SW 1271 (cell line): Measurements from ENCODE around the gene GLMN.
A peak's percentile ranks its signal among the peaks of the same experiment; 100 is the strongest.
"Not testable (repeated sequence)": the region's sequence is repeated elsewhere in the genome, so short reads cannot be mapped to it uniquely, and the experiment has no call there.

ENCODE experiments used
- DNase-seq, 2 experiments: peaks; one replicate each; lab custom pipeline; 2025; lab: John Stamatoyannopoulos, UW

GLMN gene

DNA sequence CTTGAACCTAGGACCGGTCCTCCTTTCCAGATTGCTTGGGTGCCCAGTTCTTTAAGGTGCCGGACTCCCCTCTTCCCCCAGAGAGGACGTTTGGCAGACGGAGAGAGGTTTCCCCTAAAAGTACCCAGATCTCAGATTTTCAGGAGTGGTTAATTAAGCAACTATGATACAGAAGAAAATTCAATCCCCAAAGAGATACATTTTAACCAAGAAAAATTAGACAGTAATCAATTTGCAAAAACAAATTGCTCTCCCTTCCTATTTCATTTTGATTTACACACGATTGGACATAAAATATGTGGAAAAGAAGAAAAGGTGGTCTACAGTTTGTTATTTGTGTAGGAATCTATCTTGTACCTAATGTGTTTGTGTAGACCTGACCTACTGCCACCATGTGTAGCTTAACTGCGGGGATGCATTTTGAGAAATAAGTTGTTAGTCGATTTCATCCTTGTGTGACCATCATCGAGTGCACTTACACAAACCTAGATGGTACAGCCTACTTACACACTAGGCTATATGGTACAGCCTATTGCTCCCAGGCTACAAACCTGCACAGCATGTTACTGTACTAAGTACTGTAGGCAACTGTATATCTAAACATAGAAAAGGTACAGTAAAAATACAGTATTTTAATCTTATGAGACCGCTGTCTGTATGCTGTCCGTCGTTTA is 827 bp upstream of the GLMN start:
- no peak for DNase-seq

- no peak for DNase-seq
These were observed 594 bp downstream of the GLMN start for GRCh38 chr1:92298213-92298572.

DNA sequence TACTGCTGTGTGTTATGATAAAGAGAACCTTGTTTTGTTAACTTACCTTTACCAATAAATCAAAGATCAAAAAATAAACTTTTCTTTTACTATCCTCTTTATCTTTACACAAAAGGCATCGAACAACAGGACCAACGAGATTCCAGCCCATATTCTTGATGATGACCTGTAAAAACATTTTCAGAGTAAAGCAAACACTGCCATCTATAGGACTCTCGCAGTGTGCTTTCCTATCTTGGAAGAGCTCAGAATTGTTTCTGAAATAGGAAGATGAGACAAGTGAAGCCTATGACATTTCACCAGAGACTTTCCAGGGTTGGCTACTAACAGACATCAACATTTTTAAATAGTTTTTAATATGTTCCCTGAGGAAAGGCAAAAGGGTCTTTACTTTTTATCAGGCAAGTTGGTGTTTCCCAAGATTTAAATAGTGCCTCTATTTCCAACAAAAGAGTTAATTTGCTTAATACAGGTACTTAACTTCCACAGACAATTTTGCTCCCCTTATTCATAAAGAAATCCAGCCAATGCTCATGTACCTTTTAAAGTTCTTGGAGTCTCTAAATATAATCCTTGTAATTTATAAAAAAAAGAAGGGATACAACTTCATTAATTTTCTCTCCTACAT is 7.3 kb downstream of the GLMN start:
- peak in 1 of 2 experiments; percentile 54 for DNase-seq

GRCh38 chr1:92281411-92281810 is 17.4 kb downstream of the GLMN start:
- DNase-seq = not testable (repeated sequence)

DNA sequence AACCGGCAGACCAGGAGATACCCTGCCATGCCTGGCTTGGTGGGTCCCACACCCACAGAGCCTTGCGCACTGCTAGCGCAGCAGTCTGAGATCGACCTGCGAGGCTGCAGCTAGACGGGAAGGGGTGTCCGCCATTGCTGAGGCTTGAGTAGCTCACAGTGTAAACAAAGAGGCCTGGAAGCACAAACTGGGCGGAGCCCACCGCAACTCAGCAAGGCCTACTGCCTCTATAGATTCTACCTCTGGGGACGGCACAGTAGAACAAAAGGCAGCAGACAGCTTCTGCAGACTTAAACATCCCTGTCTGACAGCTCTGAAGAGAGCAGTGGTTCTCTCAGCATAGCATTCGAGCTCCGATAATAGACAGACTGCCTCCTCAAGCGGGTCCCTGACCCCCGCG is 19.0 kb downstream of the GLMN start:
- not testable (repeated sequence) for DNase-seq

DNA sequence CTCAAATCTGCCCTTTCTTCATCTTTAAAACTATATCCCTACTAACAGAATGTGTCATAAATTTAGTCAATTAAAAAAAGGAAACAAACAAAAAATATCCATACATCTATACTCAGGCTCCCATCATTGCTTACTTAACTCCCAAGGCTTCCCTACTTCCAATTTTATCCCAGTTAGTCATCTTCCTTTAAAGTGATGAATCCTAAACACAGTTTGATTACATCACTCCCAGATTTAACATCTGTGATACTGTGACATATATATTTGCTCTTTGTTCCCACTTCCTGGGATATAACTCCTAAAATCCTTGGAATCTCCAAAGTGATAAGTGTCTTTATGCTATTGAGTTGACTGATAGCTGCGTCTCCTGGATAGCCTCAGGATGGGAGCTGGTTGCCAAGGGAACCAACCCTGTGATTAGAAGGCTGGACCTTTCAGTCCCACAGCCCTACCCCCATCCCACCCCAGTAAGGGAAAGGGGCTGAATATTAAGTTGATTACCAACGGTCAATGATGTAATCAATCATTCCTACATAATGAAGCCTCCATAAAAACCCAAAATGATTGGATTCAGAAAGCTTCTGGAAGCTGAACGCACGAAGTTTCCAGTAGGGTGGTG is 21.6 kb downstream of the GLMN start:
- DNase-seq = no peak

- DNase-seq = no peak
These were observed 22.7 kb downstream of the GLMN start for GRCh38 chr1:92276082-92276481.

DNA sequence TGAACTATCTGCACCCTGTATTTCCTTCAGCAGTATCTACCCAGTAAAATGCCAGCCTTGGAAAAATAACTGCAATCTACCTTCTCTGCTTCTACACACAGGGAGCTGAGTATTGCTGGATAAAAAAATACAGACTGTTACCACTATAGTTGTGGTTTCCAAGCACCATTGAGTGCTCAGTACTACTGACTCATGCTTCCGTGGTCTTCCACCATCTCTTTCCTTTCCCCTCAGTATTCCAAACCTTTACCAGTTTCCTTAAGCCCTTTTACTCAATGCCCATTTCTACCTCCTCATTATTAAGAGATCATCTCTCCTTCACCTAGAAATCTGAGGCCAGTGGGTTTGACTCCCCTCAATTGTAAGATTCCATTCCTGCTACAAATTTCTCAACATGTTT is 23.8 kb downstream of the GLMN start:
- DNase-seq = no peak

GRCh38 chr1:92273039-92273438 is 25.7 kb downstream of the GLMN start:
- no peak for DNase-seq

DNA sequence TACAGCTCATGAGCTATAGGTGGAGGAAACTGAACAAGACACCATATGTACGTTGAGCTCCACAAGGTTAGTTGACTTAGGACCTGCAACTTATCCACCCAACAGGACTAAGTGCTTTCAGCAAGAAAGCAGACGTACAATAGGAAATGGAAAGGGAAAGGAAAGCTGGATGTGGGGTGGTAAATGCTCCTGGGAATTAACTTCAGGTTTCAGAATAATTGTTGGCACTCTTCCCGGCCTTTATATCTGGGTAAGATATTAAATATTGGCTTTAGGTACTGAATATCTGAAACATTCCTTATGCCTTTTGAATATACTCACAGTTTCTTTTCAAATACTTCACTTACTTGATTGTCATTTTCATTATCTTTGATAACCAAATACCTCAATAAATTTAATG is 36.3 kb downstream of the GLMN start:
- DNase-seq = no peak

GRCh38 chr1:92259350-92259749 is 39.4 kb downstream of the GLMN start:
- DNase-seq = no peak

DNA sequence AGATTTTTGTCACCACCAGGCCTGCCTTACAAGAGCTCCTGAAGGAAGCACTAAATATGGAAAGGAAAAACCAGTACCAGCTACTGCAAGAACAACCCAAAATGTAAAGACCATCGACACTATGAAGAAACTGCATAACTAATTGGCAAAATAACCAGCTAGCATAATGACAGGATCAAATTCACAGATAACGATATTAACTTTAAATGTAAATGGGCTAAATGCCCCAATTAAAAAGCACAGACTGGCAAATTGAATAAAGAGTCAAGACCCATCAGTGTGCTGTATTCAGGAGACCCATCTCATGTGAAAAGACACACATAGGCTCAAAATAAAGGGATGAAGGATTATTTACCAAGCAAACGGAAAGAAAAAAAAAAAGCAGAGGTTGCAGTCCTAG is 44.1 kb downstream of the GLMN start:
- DNase-seq = not testable (repeated sequence)

GRCh38 chr1:92244376-92244775 is 54.4 kb downstream of the GLMN start:
- DNase-seq = no peak

- DNase-seq = no peak
These were observed 58.8 kb downstream of the GLMN start for GRCh38 chr1:92240034-92240433.

GRCh38 chr1:92230736-92231135 is 68.1 kb downstream of the GLMN start:
- DNase-seq = no peak

- no peak for DNase-seq
These were observed 70.4 kb downstream of the GLMN start for GRCh38 chr1:92228401-92228800.

DNA sequence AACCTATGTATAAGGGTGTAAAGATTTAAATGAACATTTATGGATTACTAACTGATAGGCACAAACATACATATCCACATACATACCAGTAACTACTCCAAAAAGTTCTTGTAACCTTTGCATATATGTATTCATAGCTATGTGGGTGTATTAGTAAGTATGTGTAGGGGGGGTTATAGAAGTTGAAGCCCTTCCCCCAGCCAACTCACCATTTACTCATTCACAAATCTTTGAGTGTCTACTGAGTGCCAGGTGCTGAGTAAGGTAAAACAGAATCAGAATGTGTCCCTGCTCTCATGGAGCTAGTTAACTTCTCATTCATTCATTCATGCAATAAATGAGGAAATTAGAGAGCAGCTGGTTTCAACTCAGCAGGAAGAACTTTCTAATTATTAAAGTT is 79.8 kb downstream of the GLMN start:
- DNase-seq = no peak

- no peak for DNase-seq
These were observed 80.2 kb downstream of the GLMN start for GRCh38 chr1:92218559-92218958.

DNA sequence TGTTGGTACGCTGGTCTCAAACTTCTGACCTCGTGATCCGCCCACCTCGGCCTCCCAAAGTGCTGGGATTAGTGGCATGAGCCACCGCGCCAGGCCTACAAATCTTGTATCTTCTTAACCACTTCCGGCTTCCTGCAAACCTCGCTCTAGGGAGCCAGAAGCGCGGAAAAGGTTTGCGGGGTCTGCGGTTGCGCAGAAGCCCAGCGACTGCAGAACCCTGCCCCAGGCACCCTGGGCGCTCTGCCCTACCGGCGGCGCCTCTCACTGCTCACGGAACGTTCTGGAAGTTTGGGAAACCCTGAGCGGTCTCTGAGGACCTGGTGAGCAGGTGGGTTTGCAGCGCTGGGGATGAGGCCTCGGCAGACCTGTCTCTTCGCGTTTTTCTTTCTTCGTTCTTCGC is 81.1 kb downstream of the GLMN start, which contains the start of gene C1orf146:
Gene C1orf146 (plus strand): TSS at position 195 of the 400 bp plus-strand sequence. CDS start 13,506 bp downstream, outside the sequence.
- no peak for DNase-seq

GRCh38 chr1:92211166-92211565 is 87.6 kb downstream of the GLMN start:
- no peak for DNase-seq

GRCh38 chr1:92210701-92211100 is 88.1 kb downstream of the GLMN start:
- DNase-seq = no peak

DNA sequence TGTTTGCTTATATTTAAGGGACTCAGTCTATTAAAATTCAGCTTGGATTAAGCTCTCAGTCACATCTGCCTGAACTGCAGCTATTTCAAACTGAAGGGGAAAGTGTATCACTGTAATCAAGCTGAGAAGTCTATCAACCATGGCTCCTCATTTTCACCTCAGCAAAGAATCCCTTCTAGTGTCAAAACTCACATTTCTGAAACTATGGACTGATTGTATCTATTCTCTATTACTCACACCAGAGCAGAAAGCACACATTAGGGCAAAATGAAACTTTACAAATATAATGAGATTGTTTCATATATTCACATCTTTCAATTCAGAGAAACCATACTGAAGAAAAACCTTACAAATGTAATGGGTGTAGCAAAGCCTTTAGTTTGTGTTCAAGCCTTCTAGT is 95.7 kb downstream of the GLMN start:
- no peak for DNase-seq

GRCh38 chr1:92201973-92202372 is 96.8 kb downstream of the GLMN start:
- DNase-seq = no peak
